ENCODE measurements around the gene MORN4. TPM values are rescaled to one million over a fixed set of nuclear protein-coding genes. Genes with fewer than 3 reads are reported as not detected.

The MORN4 gene
- 11.3 to 13.7 TPM (median 11.8 TPM) in 3 replicates for total RNA-seq
- long read RNA-seq, transcript MORN4-201 (5 exons, 2,315 nt), result major isoform, 19 of 28 reads
- long read RNA-seq, partial matches to known transcripts, result 0 of 28 reads
- long read RNA-seq, other reads (novel, unspliced or antisense), result 6 of 28 reads

GRCh38 chr10:97632949-97633884 is at the start of gene MORN4:
MORN4 (minus strand) TSS chr10:97633500; CDS start chr10:97619653, 13,847 bp downstream.
- peak within 1 kb of the TSS; percentile 91 for H3K27ac Mint-ChIP-seq (ENCODE audit: unreplicated experiment)
- peak within 1 kb of the TSS; percentile 99 for H3K4me3 Mint-ChIP-seq (ENCODE audit: unreplicated experiment)
- no peaks in the 10 kb centered on the region for H3K9me3 Mint-ChIP-seq (ENCODE audit: low read depth)
- H3K27me3 Mint-ChIP-seq (ENCODE audit: low read depth), result no peaks in the 10 kb centered on the region
- TF ChIP-seq, protein P1, sequence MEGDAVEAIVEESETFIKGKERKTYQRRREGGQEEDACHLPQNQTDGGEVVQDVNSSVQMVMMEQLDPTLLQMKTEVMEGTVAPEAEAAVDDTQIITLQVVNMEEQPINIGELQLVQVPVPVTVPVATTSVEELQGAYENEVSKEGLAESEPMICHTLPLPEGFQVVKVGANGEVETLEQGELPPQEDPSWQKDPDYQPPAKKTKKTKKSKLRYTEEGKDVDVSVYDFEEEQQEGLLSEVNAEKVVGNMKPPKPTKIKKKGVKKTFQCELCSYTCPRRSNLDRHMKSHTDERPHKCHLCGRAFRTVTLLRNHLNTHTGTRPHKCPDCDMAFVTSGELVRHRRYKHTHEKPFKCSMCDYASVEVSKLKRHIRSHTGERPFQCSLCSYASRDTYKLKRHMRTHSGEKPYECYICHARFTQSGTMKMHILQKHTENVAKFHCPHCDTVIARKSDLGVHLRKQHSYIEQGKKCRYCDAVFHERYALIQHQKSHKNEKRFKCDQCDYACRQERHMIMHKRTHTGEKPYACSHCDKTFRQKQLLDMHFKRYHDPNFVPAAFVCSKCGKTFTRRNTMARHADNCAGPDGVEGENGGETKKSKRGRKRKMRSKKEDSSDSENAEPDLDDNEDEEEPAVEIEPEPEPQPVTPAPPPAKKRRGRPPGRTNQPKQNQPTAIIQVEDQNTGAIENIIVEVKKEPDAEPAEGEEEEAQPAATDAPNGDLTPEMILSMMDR (IDR thresholded peaks at IDR 0.05), result no peak
- peaks cover 15% of the 10 kb centered on the region for H3K4me1 Mint-ChIP-seq (ENCODE audit: low read depth)
- peaks cover 2% of the 10 kb centered on the region for H3K36me3 Mint-ChIP-seq (ENCODE audit: low read depth)
- peak; percentile 98 for DNase-seq (ENCODE audit: low spot score)

- H3K4me1 Mint-ChIP-seq (ENCODE audit: low read depth), result peaks cover 33% of the 10 kb centered on the region
- H3K36me3 Mint-ChIP-seq (ENCODE audit: low read depth), result no peaks in the 10 kb centered on the region
- no peaks in the 10 kb centered on the region for H3K9me3 Mint-ChIP-seq (ENCODE audit: low read depth)
- TF ChIP-seq, protein P1 (IDR thresholded peaks at IDR 0.05), result no peak
- no peaks in the 10 kb centered on the region for H3K27me3 Mint-ChIP-seq (ENCODE audit: low read depth)
- DNase-seq (ENCODE audit: low spot score), result no peak
- H3K27ac Mint-ChIP-seq (ENCODE audit: unreplicated experiment), result peak overlapping the region; percentile 10
- H3K4me3 Mint-ChIP-seq (ENCODE audit: unreplicated experiment), result no peak overlapping the region
These were observed 48.7 kb upstream of the MORN4 start for GRCh38 chr10:97682042-97682441.

DNA sequence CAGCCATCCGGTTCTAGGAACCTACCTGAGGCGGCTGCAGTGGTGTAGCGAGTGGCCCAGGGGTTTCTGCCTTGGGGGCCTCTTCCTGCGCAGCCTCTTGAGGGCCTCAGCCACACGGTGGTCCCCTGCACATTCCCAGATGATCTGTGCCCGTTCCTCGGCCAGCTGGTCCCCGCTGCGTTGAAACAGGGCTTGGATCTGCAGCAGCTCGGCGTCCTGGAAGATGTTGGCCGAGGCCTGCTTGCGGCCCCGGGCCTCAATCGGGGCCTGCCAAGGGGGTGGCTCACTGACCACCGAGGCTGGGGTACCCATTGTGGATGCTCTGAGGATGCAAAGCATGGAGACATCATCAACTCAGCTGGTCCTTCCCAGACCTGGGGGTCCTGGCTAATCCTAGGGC is 46.3 kb upstream of the MORN4 start:
- TF ChIP-seq, protein P1 (IDR thresholded peaks at IDR 0.05), result no peak
- Mint-ChIP-seq H3K36me3 (ENCODE audit: low read depth) (peaks cover 5% of the 10 kb centered on the region), H3K4me3 (ENCODE audit: unreplicated experiment) (no peak overlapping the region), H3K27ac (ENCODE audit: unreplicated experiment) (no peak overlapping the region), H3K4me1 (ENCODE audit: low read depth) (peaks cover 12% of the 10 kb centered on the region), H3K9me3 (ENCODE audit: low read depth) (no peaks in the 10 kb centered on the region), H3K27me3 (ENCODE audit: low read depth) (no peaks in the 10 kb centered on the region)
- DNase-seq (ENCODE audit: low spot score), result no peak

DNA sequence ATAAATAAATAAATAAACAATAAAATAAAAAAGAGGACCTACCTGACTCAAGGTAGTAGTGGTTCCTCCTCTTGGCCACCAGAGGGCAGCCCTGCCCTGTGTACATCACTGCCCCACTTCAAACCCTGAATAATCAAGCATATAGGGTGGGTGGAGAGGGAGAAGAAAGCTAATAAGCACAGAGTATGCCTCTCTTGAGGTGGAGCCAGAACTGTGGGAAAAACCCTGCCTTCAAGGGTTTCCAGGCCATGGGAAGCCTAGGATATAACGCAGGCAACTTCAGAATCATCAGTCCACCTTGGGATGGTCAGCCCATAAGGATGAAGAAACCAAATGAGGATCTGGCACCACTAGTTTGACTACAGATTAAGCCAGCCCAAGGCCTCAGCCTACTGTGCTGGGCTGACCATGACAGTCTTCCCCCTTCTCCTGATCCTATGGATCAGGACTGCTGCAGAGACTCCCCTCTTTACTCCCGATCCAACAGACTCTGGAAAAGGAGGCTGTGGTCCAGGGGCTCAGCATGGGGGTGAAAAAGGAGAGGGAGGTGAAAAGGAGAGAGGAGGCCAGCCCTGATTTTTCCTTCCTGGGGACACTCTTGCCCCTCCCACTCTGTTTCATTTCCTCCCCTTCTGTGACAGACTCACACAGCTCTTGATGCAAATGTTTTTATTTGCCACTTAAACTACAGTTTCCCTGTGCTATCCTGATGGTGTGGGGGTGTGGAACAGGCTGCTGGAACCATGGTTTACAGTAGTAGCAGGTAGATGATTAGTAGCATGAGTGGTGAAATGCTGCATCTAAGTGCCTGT is 43.7 kb upstream of the MORN4 start:
- Mint-ChIP-seq H3K36me3 (ENCODE audit: low read depth) (peaks cover 16% of the 10 kb centered on the region), H3K27ac (ENCODE audit: unreplicated experiment) (no peak overlapping the region), H3K9me3 (ENCODE audit: low read depth) (no peaks in the 10 kb centered on the region), H3K4me1 (ENCODE audit: low read depth) (no peaks in the 10 kb centered on the region), H3K4me3 (ENCODE audit: unreplicated experiment) (no peak overlapping the region), H3K27me3 (ENCODE audit: low read depth) (no peaks in the 10 kb centered on the region)
- TF ChIP-seq, protein P1 (IDR thresholded peaks at IDR 0.05), result peak; percentile 95
- no peak for DNase-seq (ENCODE audit: low spot score)

- Mint-ChIP-seq H3K27ac (ENCODE audit: unreplicated experiment) (no peak overlapping the region), H3K36me3 (ENCODE audit: low read depth) (peaks cover 19% of the 10 kb centered on the region), H3K9me3 (ENCODE audit: low read depth) (no peaks in the 10 kb centered on the region), H3K27me3 (ENCODE audit: low read depth) (no peaks in the 10 kb centered on the region), H3K4me3 (ENCODE audit: unreplicated experiment) (no peak overlapping the region), H3K4me1 (ENCODE audit: low read depth) (no peaks in the 10 kb centered on the region)
- no peak for DNase-seq (ENCODE audit: low spot score)
- TF ChIP-seq, protein P1 (IDR thresholded peaks at IDR 0.05), result no peak
These were observed 41.9 kb upstream of the MORN4 start for GRCh38 chr10:97675222-97675621.
